ENCODE data around the gene AP3B1. TPM values are rescaled to one million over a fixed set of nuclear protein-coding genes. Genes with fewer than 3 reads are reported as not detected.

AP3B1 gene
- total and polyA plus RNA-seq, 2 donors (not counting 1 experiment from before 2014, with no cell fraction given), result 50.5 to 66.9 TPM

GRCh38 chr5:78274540-78275197, 19.8 kb downstream of the AP3B1 start:
- no peaks in the 10 kb centered on the region for H3K9me3 ChIP-seq (ENCODE audit: control insufficient read depth, insufficient read depth, low read depth, low read length)
- H3K4me3 ChIP-seq (replicated peaks in 1 of 4; ENCODE audit: control extremely low read depth in 1 of 4, insufficient read depth in 1 of 4, low read depth in 3 of 4, low read length in 4 of 4), result no peak overlapping the region
- no peak overlapping the region for H2AFZ ChIP-seq (ENCODE audit: low read length)
- no peaks in the 10 kb centered on the region for H3K4me1 ChIP-seq (ENCODE audit: control insufficient read depth, extremely low read depth, insufficient read depth, low read length)
- no peaks in the 10 kb centered on the region for H3K36me3 ChIP-seq (ENCODE audit: control insufficient read depth, insufficient read depth, low read length)
- H3K79me2 ChIP-seq (ENCODE audit: control insufficient read depth, insufficient read depth, low read length), result peaks cover 32% of the 10 kb centered on the region
- H3K27ac ChIP-seq (ENCODE audit: insufficient read depth, low read length), result no peak overlapping the region
- H3K4me2 ChIP-seq (ENCODE audit: extremely low read depth, insufficient read depth, low read length), result no peak overlapping the region
- TF ChIP-seq CTCF (conservative IDR thresholded peaks at IDR 0.05 in 1 of 2, IDR thresholded peaks at IDR 0.05 in 1 of 2; ENCODE audit: low read depth in 1 of 2, low read length in 2 of 2) (no peak), EZH2 (IDR thresholded peaks at IDR 0.05; ENCODE audit: low read length, missing control alignments) (no peak)
- H3K9ac ChIP-seq (ENCODE audit: insufficient read depth, low read length), result no peak overlapping the region
- no peaks in the 10 kb centered on the region for H4K20me1 ChIP-seq (ENCODE audit: control insufficient read depth, extremely low read depth, insufficient read depth, low read length)
- no peak for DNase-seq (ENCODE audit: low read depth in 2 of 2)
- no peaks in the 10 kb centered on the region for H3K27me3 ChIP-seq (ENCODE audit: control insufficient read depth, insufficient read depth, low read length)

- Histone ChIP-seq H3K9ac (ENCODE audit: insufficient read depth, low read length) (no peak overlapping the region), H3K27me3 (ENCODE audit: control insufficient read depth, insufficient read depth, low read length) (no peaks in the 10 kb centered on the region), H3K27ac (ENCODE audit: insufficient read depth, low read length) (no peak overlapping the region), H4K20me1 (ENCODE audit: control insufficient read depth, extremely low read depth, insufficient read depth, low read length) (no peaks in the 10 kb centered on the region), H3K4me1 (ENCODE audit: control insufficient read depth, extremely low read depth, insufficient read depth, low read length) (no peaks in the 10 kb centered on the region), H3K4me3 (replicated peaks in 1 of 4; ENCODE audit: control extremely low read depth in 1 of 4, insufficient read depth in 1 of 4, low read depth in 3 of 4, low read length in 4 of 4) (no peak overlapping the region), H3K4me2 (ENCODE audit: extremely low read depth, insufficient read depth, low read length) (no peak overlapping the region), H3K36me3 (ENCODE audit: control insufficient read depth, insufficient read depth, low read length) (no peaks in the 10 kb centered on the region), H3K9me3 (ENCODE audit: control insufficient read depth, insufficient read depth, low read depth, low read length) (no peaks in the 10 kb centered on the region), H2AFZ (ENCODE audit: low read length) (no peak overlapping the region), H3K79me2 (ENCODE audit: control insufficient read depth, insufficient read depth, low read length) (peaks cover 25% of the 10 kb centered on the region)
- no peak for DNase-seq (ENCODE audit: low read depth in 2 of 2)
- no peak for TF ChIP-seq EZH2 (IDR thresholded peaks at IDR 0.05; ENCODE audit: low read length, missing control alignments)
- no peak for TF ChIP-seq CTCF (conservative IDR thresholded peaks at IDR 0.05 in 1 of 2, IDR thresholded peaks at IDR 0.05 in 1 of 2; ENCODE audit: low read depth in 1 of 2, low read length in 2 of 2)
Observed at GRCh38 chr5:78273436-78273835, 21.1 kb downstream of the AP3B1 start.

- DNase-seq (ENCODE audit: low read depth in 2 of 2), result no peak
- Histone ChIP-seq H2AFZ (ENCODE audit: low read length) (no peak overlapping the region), H4K20me1 (ENCODE audit: control insufficient read depth, extremely low read depth, insufficient read depth, low read length) (no peaks in the 10 kb centered on the region), H3K27ac (ENCODE audit: insufficient read depth, low read length) (no peak overlapping the region), H3K27me3 (ENCODE audit: control insufficient read depth, insufficient read depth, low read length) (no peaks in the 10 kb centered on the region), H3K9ac (ENCODE audit: insufficient read depth, low read length) (no peak overlapping the region), H3K4me1 (ENCODE audit: control insufficient read depth, extremely low read depth, insufficient read depth, low read length) (no peaks in the 10 kb centered on the region), H3K4me3 (replicated peaks in 1 of 4; ENCODE audit: control extremely low read depth in 1 of 4, insufficient read depth in 1 of 4, low read depth in 3 of 4, low read length in 4 of 4) (no peak overlapping the region), H3K36me3 (ENCODE audit: control insufficient read depth, insufficient read depth, low read length) (no peaks in the 10 kb centered on the region), H3K4me2 (ENCODE audit: extremely low read depth, insufficient read depth, low read length) (no peak overlapping the region), H3K9me3 (ENCODE audit: control insufficient read depth, insufficient read depth, low read depth, low read length) (no peaks in the 10 kb centered on the region), H3K79me2 (ENCODE audit: control insufficient read depth, insufficient read depth, low read length) (peaks cover 18% of the 10 kb centered on the region)
- TF ChIP-seq EZH2 (IDR thresholded peaks at IDR 0.05; ENCODE audit: low read length, missing control alignments), result no peak
- no peak for TF ChIP-seq CTCF (conservative IDR thresholded peaks at IDR 0.05 in 1 of 2, IDR thresholded peaks at IDR 0.05 in 1 of 2; ENCODE audit: low read depth in 1 of 2, low read length in 2 of 2)
Observed at GRCh38 chr5:78271766-78272165, 22.7 kb downstream of the AP3B1 start.

Data from fibroblast of lung (primary cell).